ENCODE data around the gene PEX11G.

PEX11G gene

GRCh38 chr19:7529610-7530490, 41.0 kb upstream of the PEX11G start:
- H3K79me2 ChIP-seq (ENCODE audit: insufficient read depth, low read length), result no peaks in the 10 kb centered on the region
- no peak overlapping the region for H2AFZ ChIP-seq (ENCODE audit: low read length)
- H3K9me2 ChIP-seq (replicated peaks; ENCODE audit: low read depth, low read length), result no peaks in the 10 kb centered on the region
- H3F3A ChIP-seq (ENCODE audit: low read depth), result no peaks in the 10 kb centered on the region
- no peak for TF ChIP-seq CTCF (conservative IDR thresholded peaks at IDR 0.05; ENCODE audit: low read length)
- no peak for TF ChIP-seq EZH2phosphoT487 (IDR thresholded peaks at IDR 0.05; ENCODE audit: borderline replicate concordance)
- no peaks in the 10 kb centered on the region for H3K36me3 ChIP-seq (ENCODE audit: insufficient read depth, low read length)
- H3K9me3 ChIP-seq (ENCODE audit: insufficient read depth, low read depth, low read length), result no peaks in the 10 kb centered on the region
- no peaks in the 10 kb centered on the region for H3K4me1 ChIP-seq (ENCODE audit: insufficient read depth, low read length, poor library complexity, severe bottlenecking)
- H3K4me3 ChIP-seq (ENCODE audit: low read length, poor library complexity, severe bottlenecking), result no peak overlapping the region
- no peak overlapping the region for H3K9ac ChIP-seq (ENCODE audit: low read depth, low read length, poor library complexity, severe bottlenecking)
- H4K20me1 ChIP-seq (ENCODE audit: insufficient read depth, low read length, poor library complexity, severe bottlenecking), result no peaks in the 10 kb centered on the region
- H3K27me3 ChIP-seq (ENCODE audit: insufficient read depth, low read length, poor library complexity, severe bottlenecking), result no peaks in the 10 kb centered on the region
- H3K4me2 ChIP-seq (ENCODE audit: low read depth, low read length, poor library complexity, severe bottlenecking), result no peak overlapping the region

- no peak overlapping the region for H2AFZ ChIP-seq (ENCODE audit: low read length)
- H3K79me2 ChIP-seq (ENCODE audit: insufficient read depth, low read length), result no peaks in the 10 kb centered on the region
- H3K9me2 ChIP-seq (replicated peaks; ENCODE audit: low read depth, low read length), result no peaks in the 10 kb centered on the region
- H3K9ac ChIP-seq (ENCODE audit: low read depth, low read length, poor library complexity, severe bottlenecking), result no peak overlapping the region
- H3K4me2 ChIP-seq (ENCODE audit: low read depth, low read length, poor library complexity, severe bottlenecking), result no peak overlapping the region
- H3K4me3 ChIP-seq (ENCODE audit: low read length, poor library complexity, severe bottlenecking), result no peak overlapping the region
- H3K9me3 ChIP-seq (ENCODE audit: insufficient read depth, low read depth, low read length), result no peaks in the 10 kb centered on the region
- H3F3A ChIP-seq (ENCODE audit: low read depth), result no peaks in the 10 kb centered on the region
- TF ChIP-seq EZH2phosphoT487 (IDR thresholded peaks at IDR 0.05; ENCODE audit: borderline replicate concordance) (no peak), CTCF (conservative IDR thresholded peaks at IDR 0.05; ENCODE audit: low read length) (no peak)
- H3K27me3 ChIP-seq (ENCODE audit: insufficient read depth, low read length, poor library complexity, severe bottlenecking), result no peaks in the 10 kb centered on the region
- H3K4me1 ChIP-seq (ENCODE audit: insufficient read depth, low read length, poor library complexity, severe bottlenecking), result no peaks in the 10 kb centered on the region
- no peaks in the 10 kb centered on the region for H4K20me1 ChIP-seq (ENCODE audit: insufficient read depth, low read length, poor library complexity, severe bottlenecking)
- H3K36me3 ChIP-seq (ENCODE audit: insufficient read depth, low read length), result no peaks in the 10 kb centered on the region
These were observed 40.4 kb upstream of the PEX11G start for GRCh38 chr19:7529246-7529600.

GRCh38 chr19:7528522-7529245, 39.8 kb upstream of the PEX11G start:
- H3K27me3 ChIP-seq (ENCODE audit: insufficient read depth, low read length, poor library complexity, severe bottlenecking), result no peaks in the 10 kb centered on the region
- no peaks in the 10 kb centered on the region for H4K20me1 ChIP-seq (ENCODE audit: insufficient read depth, low read length, poor library complexity, severe bottlenecking)
- no peak overlapping the region for H3K4me3 ChIP-seq (ENCODE audit: low read length, poor library complexity, severe bottlenecking)
- no peaks in the 10 kb centered on the region for H3F3A ChIP-seq (ENCODE audit: low read depth)
- no peak overlapping the region for H2AFZ ChIP-seq (ENCODE audit: low read length)
- no peaks in the 10 kb centered on the region for H3K4me1 ChIP-seq (ENCODE audit: insufficient read depth, low read length, poor library complexity, severe bottlenecking)
- H3K9me3 ChIP-seq (ENCODE audit: insufficient read depth, low read depth, low read length), result no peaks in the 10 kb centered on the region
- no peaks in the 10 kb centered on the region for H3K9me2 ChIP-seq (replicated peaks; ENCODE audit: low read depth, low read length)
- H3K4me2 ChIP-seq (ENCODE audit: low read depth, low read length, poor library complexity, severe bottlenecking), result no peak overlapping the region
- no peak overlapping the region for H3K9ac ChIP-seq (ENCODE audit: low read depth, low read length, poor library complexity, severe bottlenecking)
- no peaks in the 10 kb centered on the region for H3K36me3 ChIP-seq (ENCODE audit: insufficient read depth, low read length)
- TF ChIP-seq EZH2phosphoT487 (IDR thresholded peaks at IDR 0.05; ENCODE audit: borderline replicate concordance), result no peak
- no peaks in the 10 kb centered on the region for H3K79me2 ChIP-seq (ENCODE audit: insufficient read depth, low read length)
